ENCODE measurements around the gene LRP1B.
"Not testable (repeated sequence)": the region's sequence is repeated elsewhere in the genome, so short reads cannot be mapped to it uniquely, and the experiment has no call there.

LRP1B gene

DNA sequence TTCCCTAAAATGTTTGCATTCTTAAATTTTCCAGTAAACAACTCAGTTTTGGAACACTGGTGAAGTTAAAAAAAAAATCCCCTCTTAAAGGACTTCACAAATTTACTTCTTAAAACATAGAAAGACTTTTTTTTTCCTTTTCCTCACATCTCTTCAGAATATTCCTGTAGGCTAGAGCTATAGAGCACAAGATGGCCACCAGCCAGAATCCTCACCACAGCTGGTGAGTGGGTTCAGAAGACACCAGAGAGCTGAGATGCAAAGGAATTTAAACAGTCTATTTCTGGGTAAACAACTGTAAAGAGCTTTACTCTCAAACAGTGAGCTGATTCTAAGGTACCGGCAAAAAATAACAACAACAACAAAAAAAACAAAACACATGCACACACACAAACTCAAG lies 252.8 kb downstream of the LRP1B start:
- no peak for DNase-seq (ENCODE audit: low spot score)

- no peak for DNase-seq (ENCODE audit: low spot score)
Observed at GRCh38 chr2:141871913-141872634, 258.7 kb downstream of the LRP1B start.

DNA sequence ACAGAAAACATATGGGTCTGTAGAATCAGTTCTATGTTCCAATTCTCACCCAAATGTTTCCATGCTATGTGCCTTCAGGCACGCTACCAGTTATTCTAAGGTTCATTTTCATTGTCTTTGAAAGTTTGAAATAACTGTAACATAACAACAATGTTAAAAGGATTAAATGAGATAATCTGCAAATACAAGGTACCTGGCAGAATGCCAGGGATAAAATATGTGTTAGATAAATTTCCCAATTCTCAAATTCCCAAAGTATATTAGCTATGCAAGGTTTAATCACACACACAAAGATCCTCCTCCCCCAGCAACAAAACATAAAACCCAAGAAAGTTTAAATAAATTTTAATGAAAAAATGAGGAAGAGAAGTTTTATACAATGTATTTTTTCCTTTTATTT lies 261.2 kb downstream of the LRP1B start:
- DNase-seq (ENCODE audit: low spot score), result no peak

DNA sequence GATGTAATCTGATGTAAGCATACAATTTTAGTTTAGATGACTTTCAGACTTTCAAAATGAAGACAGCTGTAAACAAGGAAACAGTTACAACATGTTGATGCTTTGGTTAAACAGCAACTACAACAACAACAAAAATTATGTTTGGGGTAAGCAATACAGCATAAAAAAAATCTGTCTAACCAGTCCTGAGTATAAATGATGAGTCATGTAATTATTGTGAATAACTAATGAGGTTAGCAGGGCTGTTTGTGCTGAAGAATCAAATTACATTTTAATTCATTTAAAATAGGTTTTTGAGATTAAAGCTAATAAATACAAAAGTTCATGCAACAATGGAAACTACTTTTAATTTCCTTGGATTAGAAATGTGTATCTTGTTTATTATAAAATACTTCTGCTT lies 266.9 kb downstream of the LRP1B start:
- no peak for DNase-seq (ENCODE audit: low spot score)

GRCh38 chr2:141856215-141856919 lies 274.4 kb downstream of the LRP1B start:
- no peak for DNase-seq (ENCODE audit: low spot score)

- DNase-seq (ENCODE audit: low spot score), result no peak
Observed at GRCh38 chr2:141848191-141848590, 282.6 kb downstream of the LRP1B start.

GRCh38 chr2:141844231-141844630 lies 286.6 kb downstream of the LRP1B start:
- no peak for DNase-seq (ENCODE audit: low spot score)

DNA sequence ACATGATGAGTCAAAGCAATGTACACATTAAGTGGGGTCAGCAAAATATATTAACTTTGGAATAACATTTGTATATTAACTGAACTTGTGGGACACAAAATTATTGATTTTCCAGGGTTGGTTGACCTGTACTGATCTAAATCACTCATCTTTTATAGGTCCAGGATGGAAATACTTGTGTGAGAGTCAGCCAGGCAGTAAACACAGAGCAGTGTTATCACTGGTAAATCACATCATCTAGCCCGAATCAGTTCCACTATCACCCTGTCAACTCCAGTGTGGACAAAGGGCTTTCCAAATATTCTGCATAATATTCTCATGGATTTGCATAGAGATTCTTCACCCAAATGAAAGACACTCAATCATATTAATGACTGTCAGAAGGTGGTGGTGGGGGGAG lies 295.7 kb downstream of the LRP1B start:
- DNase-seq (ENCODE audit: low spot score), result no peak

DNA sequence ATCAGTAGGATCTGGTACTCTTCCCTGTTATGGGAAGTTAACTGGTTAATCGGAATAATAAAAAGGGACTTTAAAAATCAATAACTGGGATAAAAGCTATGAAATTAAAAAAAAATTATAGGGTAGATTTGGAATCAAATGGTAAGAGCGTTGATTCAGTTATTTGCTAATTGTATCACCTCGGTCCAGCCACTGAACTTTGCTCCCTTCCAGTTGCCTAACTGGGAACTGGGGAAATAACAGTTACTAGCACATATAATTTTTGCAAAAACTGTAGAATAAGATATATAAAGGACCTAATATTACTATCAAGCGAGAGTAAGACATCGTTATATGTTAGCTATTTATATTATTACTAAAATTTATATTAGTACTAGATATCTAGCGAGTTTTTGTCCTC lies 302.1 kb downstream of the LRP1B start:
- DNase-seq (ENCODE audit: low spot score), result no peak

GRCh38 chr2:141824790-141825189 lies 306.0 kb downstream of the LRP1B start:
- no peak for DNase-seq (ENCODE audit: low spot score)

DNA sequence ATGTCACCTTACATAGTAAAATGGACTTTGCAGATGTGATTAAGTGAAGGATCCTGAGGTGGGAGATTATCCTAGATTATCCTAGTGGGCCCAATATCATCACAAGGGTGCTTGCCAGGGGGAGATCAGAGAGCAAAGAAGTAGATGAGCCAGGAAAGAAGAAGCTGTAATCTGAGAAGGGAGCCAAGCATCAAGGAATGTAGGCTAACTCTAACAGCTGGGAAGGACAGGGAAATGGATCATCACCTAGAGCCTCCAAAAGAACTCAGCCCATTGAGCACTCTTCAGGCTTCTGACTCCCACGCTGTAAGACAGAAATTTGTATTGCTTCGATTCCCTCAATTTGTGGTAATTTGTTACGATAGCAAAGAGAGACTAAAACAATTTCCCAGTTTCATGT lies 309.9 kb downstream of the LRP1B start:
- no peak for DNase-seq (ENCODE audit: low spot score)

GRCh38 chr2:141815320-141815719 lies 315.5 kb downstream of the LRP1B start:
- DNase-seq (ENCODE audit: low spot score), result not testable (repeated sequence)

GRCh38 chr2:141814150-141814549 lies 316.7 kb downstream of the LRP1B start:
- no peak for DNase-seq (ENCODE audit: low spot score)

GRCh38 chr2:141810148-141810547 lies 320.7 kb downstream of the LRP1B start:
- DNase-seq (ENCODE audit: low spot score), result no peak

- DNase-seq (ENCODE audit: low spot score), result no peak
Observed at GRCh38 chr2:141806090-141806489, 324.7 kb downstream of the LRP1B start.

DNA sequence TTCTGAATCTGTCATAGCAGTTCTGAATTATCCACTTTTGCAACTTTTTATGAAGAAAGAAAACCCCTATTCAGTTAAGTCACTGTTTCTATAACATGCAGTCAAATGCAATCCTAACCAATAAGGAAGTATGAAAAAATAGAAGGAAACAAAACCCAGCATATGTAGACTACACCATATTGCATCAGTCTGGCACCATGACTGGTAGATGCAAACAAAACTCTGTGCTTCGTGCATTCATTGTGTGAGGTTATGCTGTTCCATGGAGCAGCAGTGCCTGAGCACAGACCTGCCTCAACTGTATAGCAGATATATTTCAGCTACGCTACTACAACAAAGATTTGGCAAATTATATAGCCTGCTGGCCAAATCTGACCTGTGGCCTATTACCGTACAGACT lies 325.5 kb downstream of the LRP1B start:
- DNase-seq (ENCODE audit: low spot score), result no peak

- DNase-seq (ENCODE audit: low spot score), result no peak
Observed at GRCh38 chr2:141796449-141796848, 334.4 kb downstream of the LRP1B start.

DNA sequence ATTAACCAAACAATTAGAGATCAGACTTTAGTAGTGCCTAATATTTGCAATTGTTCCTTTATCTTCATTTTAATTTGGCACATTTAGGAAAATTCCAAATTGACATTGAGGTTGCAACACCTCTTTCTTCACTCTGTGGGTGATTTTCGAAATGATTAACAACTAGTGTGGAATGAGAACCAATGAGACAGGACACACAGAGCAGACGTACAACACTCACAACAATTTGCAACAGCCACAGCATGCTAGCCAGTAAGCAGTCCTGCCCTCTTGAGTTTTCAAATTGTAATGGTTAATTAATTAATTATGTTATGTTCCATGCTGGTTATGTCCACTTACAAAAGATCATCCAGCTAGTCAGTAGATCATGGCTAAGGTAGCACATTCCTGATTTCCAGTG lies 339.3 kb downstream of the LRP1B start:
- DNase-seq (ENCODE audit: low spot score), result no peak

- no peak for DNase-seq (ENCODE audit: low spot score)
Observed at GRCh38 chr2:141782574-141782973, 348.2 kb downstream of the LRP1B start.

- no peak for DNase-seq (ENCODE audit: low spot score)
Observed at GRCh38 chr2:141778315-141778835, 352.4 kb downstream of the LRP1B start.

- DNase-seq (ENCODE audit: low spot score), result no peak
Observed at GRCh38 chr2:141770530-141770929, 360.3 kb downstream of the LRP1B start.

GRCh38 chr2:141767691-141768090 lies 363.1 kb downstream of the LRP1B start:
- no peak for DNase-seq (ENCODE audit: low spot score)

DNA sequence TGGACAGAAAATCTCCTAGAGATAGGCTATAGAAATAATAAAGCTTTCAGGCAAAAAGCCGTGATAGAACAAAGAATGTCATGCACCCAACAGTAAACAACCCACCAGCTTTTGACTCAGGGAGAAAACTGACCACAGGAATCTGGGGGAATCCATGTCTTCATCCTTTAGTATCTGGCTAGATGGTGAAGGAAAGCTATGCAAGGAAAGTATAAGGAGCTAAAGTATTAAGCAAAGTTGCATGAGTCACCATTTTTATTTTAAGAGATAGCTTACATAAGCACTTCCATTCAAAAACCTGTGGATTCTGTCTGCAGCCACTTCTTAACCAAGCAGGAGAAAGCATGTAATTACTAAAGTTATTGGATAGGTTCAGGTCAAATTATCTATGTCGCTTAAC lies 363.8 kb downstream of the LRP1B start:
- DNase-seq (ENCODE audit: low spot score), result no peak

DNA sequence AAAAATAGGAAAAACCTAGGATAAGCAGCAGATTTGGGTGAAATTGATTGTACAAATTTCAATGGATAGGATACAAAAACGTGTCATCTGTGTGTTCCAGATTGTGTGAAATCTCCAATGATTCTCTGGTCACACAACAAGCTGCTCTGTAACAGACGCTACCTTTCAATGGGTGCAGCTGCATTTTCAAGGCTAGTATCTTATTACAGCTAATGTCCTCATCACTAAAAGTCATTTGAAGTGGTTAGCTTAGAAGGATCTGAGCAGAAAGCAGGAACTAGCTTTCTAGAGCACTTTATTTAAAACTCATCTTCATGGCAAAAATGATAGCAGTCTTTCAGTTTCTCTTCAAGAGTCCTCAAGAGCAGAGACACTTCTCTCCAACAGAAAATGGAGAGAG lies 364.6 kb downstream of the LRP1B start:
- DNase-seq (ENCODE audit: low spot score), result no peak
